SK-N-SH treated with all-trans-retinoic acid at 6 μM for 48 hours (cell line): ENCODE results near the gene STPG1.
"Not testable (repeated sequence)": the region's sequence is repeated elsewhere in the genome, so short reads cannot be mapped to it uniquely, and the experiment has no call there.

ENCODE experiments used
- ATAC-seq: fragments of 200-7000 bp; cut with Tn5 transposase; 3 replicates; pipeline ENCODE4 v1.9.1; 2020; ENCODE audit warnings: mild to moderate bottlenecking, moderate library complexity
- ARNTL ChIP-seq: fragments of 450-650 bp; formaldehyde crosslinking; IDR thresholded peaks from 2 replicates; pipeline ENCODE4 v1.5.0; 2020; ENCODE audit warnings: low read depth, mild to moderate bottlenecking, moderate library complexity, borderline replicate concordance
- BACH2 ChIP-seq: fragments of 250-450 bp; sonication (Bioruptor Pico); IDR thresholded peaks from 2 replicates; pipeline ENCODE4 v1.9.0; 2021; ENCODE audit warnings: mild to moderate bottlenecking, borderline replicate concordance
- CREB5 ChIP-seq: fragments of 250-450 bp; sonication (Bioruptor Pico); IDR thresholded peaks from 2 replicates; pipeline ENCODE4 v1.5.1; 2020; ENCODE audit warnings: low read depth, mild to moderate bottlenecking, moderate library complexity
- CSDC2 ChIP-seq: fragments of 250-450 bp; sonication (Bioruptor Pico); IDR thresholded peaks from 2 replicates; pipeline ENCODE4 v1.5.0; 2020; ENCODE audit warnings: mild to moderate bottlenecking, moderate library complexity
- CSRNP3 ChIP-seq: fragments of 250-450 bp; sonication (Bioruptor Pico); IDR thresholded peaks from 2 replicates; pipeline ENCODE4 v1.5.1; 2021; ENCODE audit warnings: mild to moderate bottlenecking, moderate library complexity
- ESRRG ChIP-seq: fragments of 250-450 bp; sonication (Bioruptor Pico); IDR thresholded peaks from 2 replicates; pipeline ENCODE4 v1.6.1; 2021; ENCODE audit warnings: mild to moderate bottlenecking
- GLIS3 ChIP-seq: fragments of 250-450 bp; sonication (Bioruptor Pico); IDR thresholded peaks from 2 replicates; pipeline ENCODE4 v1.5.0; 2020; ENCODE audit warnings: mild to moderate bottlenecking, moderate library complexity
- ISL1 ChIP-seq: fragments of 250-450 bp; sonication (Bioruptor Pico); IDR thresholded peaks from 2 replicates; pipeline ENCODE4 v2.1.2; 2022; ENCODE audit warnings: mild to moderate bottlenecking, moderate library complexity
- OSR1 ChIP-seq: fragments of 250-450 bp; sonication (Bioruptor Pico); IDR thresholded peaks from 2 replicates; pipeline ENCODE4 v1.8.0; 2022; ENCODE audit warnings: moderate library complexity, mild to moderate bottlenecking, inconsistent platforms
- PATZ1 ChIP-seq: fragments of 250-450 bp; sonication (Bioruptor Pico); IDR thresholded peaks from 2 replicates; pipeline ENCODE4 v1.8.0; 2020; ENCODE audit warnings: mild to moderate bottlenecking, moderate library complexity, borderline replicate concordance
- POU6F1 ChIP-seq: fragments of 250-450 bp; sonication (Bioruptor Pico); IDR thresholded peaks from 2 replicates; pipeline ENCODE4 v1.8.0; 2021; ENCODE audit warnings: low read depth, mild to moderate bottlenecking, moderate library complexity, borderline replicate concordance
- PPARA ChIP-seq: fragments of 250-450 bp; sonication (Bioruptor Pico); IDR thresholded peaks from 2 replicates; pipeline ENCODE4 v1.5.0; 2020; ENCODE audit warnings: mild to moderate bottlenecking, borderline replicate concordance
- RARB ChIP-seq: fragments of 250-450 bp; sonication (Bioruptor Pico); IDR thresholded peaks from 2 replicates; pipeline ENCODE4 v1.8.0; 2021; ENCODE audit warnings: mild to moderate bottlenecking, moderate library complexity
- SNAI2 ChIP-seq: fragments of 250-450 bp; sonication (Bioruptor Pico); IDR thresholded peaks from 2 replicates; pipeline ENCODE4 v1.5.0; 2020; ENCODE audit warnings: mild to moderate bottlenecking, moderate library complexity
- TCF4 ChIP-seq: fragments of 250-450 bp; sonication (Bioruptor Pico); IDR thresholded peaks from 2 replicates; pipeline ENCODE4 v1.8.0; 2021; ENCODE audit warnings: mild to moderate bottlenecking, moderate library complexity, borderline replicate concordance
- TOX ChIP-seq: fragments of 250-450 bp; sonication (Bioruptor Pico); IDR thresholded peaks from 2 replicates; pipeline ENCODE4 v1.8.0; 2021; ENCODE audit warnings: mild to moderate bottlenecking, moderate library complexity, borderline replicate concordance
- TSHZ2 ChIP-seq: fragments of 250-450 bp; sonication (Bioruptor Pico); IDR thresholded peaks from 2 replicates; pipeline ENCODE4 v1.5.0; 2020; ENCODE audit warnings: mild to moderate bottlenecking, moderate library complexity
- ZC3H10 ChIP-seq: fragments of 250-450 bp; sonication (Bioruptor Pico); IDR thresholded peaks from 2 replicates; pipeline ENCODE4 v1.5.1; 2021; ENCODE audit warnings: mild to moderate bottlenecking, moderate library complexity
- ZFP3 ChIP-seq: fragments of 250-450 bp; sonication (Bioruptor Pico); IDR thresholded peaks from 2 replicates; pipeline ENCODE4 v1.5.0; 2020; ENCODE audit warnings: mild to moderate bottlenecking, moderate library complexity
- ZFP30 ChIP-seq: fragments of 450-650 bp; formaldehyde crosslinking; IDR thresholded peaks from 2 replicates; pipeline ENCODE4 v1.5.0; 2022; ENCODE audit warnings: mild to moderate bottlenecking, moderate library complexity
- ZNF565 ChIP-seq: fragments of 450-650 bp; formaldehyde crosslinking; conservative IDR thresholded peaks from 2 replicates; pipeline ENCODE4 v1.5.0; 2020; ENCODE audit warnings: low read depth, mild to moderate bottlenecking, moderate library complexity
- ZNF70 ChIP-seq: fragments of 450-650 bp; formaldehyde crosslinking; IDR thresholded peaks from 2 replicates; pipeline ENCODE4 v1.5.0; 2020; ENCODE audit warnings: mild to moderate bottlenecking, moderate library complexity
- ZNF8 ChIP-seq: fragments of 450-650 bp; formaldehyde crosslinking; IDR thresholded peaks from 2 replicates; pipeline ENCODE4 v1.5.0; 2020; ENCODE audit warnings: mild to moderate bottlenecking, moderate library complexity

The STPG1 gene

GRCh38 chr1:24452922-24453485 is 39.4 kb upstream of the STPG1 start:
- no peak for TF ChIP-seq CREB5 (CRISPR knock-in tag)
- no peak for ATAC-seq

- ATAC-seq, result no peak
- no peak for TF ChIP-seq BACH2
- TF ChIP-seq, all 23 proteins: peak for 0
These were observed 38.2 kb upstream of the STPG1 start for GRCh38 chr1:24451746-24452145.

- TF ChIP-seq RARB (no peak), TOX (CRISPR knock-in tag) (no peak), OSR1 (CRISPR knock-in tag) (no peak), PATZ1 (no peak), ZC3H10 (CRISPR knock-in tag) (no peak), ARNTL (CRISPR knock-in tag) (no peak), ZFP30 (CRISPR knock-in tag) (no peak)
- TF ChIP-seq, all 23 proteins: peak for 0
- ATAC-seq, result no peak
These were observed 37.3 kb upstream of the STPG1 start for GRCh38 chr1:24450857-24451397.

GRCh38 chr1:24450316-24450715 is 36.7 kb upstream of the STPG1 start:
- ATAC-seq, result peak; percentile 60
- TF ChIP-seq CREB5 (CRISPR knock-in tag), result no peak
- no peak for TF ChIP-seq ARNTL (CRISPR knock-in tag)
- no peak for TF ChIP-seq ESRRG (CRISPR knock-in tag)
- no peak for TF ChIP-seq OSR1 (CRISPR knock-in tag)
- no peak for TF ChIP-seq ZNF565 (CRISPR knock-in tag)
- TF ChIP-seq ZC3H10 (CRISPR knock-in tag), result no peak
- TF ChIP-seq ZFP30 (CRISPR knock-in tag), result no peak

GRCh38 chr1:24446446-24446845 is 32.9 kb upstream of the STPG1 start:
- not testable (repeated sequence) for ATAC-seq
- TF ChIP-seq ZNF8 (CRISPR knock-in tag), result peak; percentile 61; the same call in 1 of the 2 replicates

- peak; percentile 89 for ATAC-seq
- TF ChIP-seq ZFP30 (CRISPR knock-in tag), result no peak
- TF ChIP-seq CSDC2, result no peak
- TF ChIP-seq ZNF565 (CRISPR knock-in tag), result no peak
- no peak for TF ChIP-seq OSR1 (CRISPR knock-in tag)
- no peak for TF ChIP-seq POU6F1
- no peak for TF ChIP-seq BACH2
- TF ChIP-seq TSHZ2 (CRISPR knock-in tag), result no peak
- TF ChIP-seq ZC3H10 (CRISPR knock-in tag), result no peak
- TF ChIP-seq ESRRG (CRISPR knock-in tag), result no peak
- TF ChIP-seq PPARA (CRISPR knock-in tag), result no peak
- no peak for TF ChIP-seq ZNF70 (CRISPR knock-in tag)
- no peak for TF ChIP-seq GLIS3 (CRISPR knock-in tag)
- no peak for TF ChIP-seq TOX (CRISPR knock-in tag)
- no peak for TF ChIP-seq ZFP3 (CRISPR knock-in tag)
- TF ChIP-seq TCF4, result no peak
- no peak for TF ChIP-seq CSRNP3 (CRISPR knock-in tag)
- no peak for TF ChIP-seq SNAI2 (CRISPR knock-in tag)
- no peak for TF ChIP-seq ISL1 (CRISPR knock-in tag)
These were observed 29.7 kb upstream of the STPG1 start for GRCh38 chr1:24443241-24443656.
